Neutrophil (primary cell): ENCODE results near the gene ACTN3.

Experiments
- H3K27ac ChIP-seq: fragments of 200-600 bp; sonication (generic); 2 replicates; pipeline ENCODE4 v1.5.1; 2016; ENCODE audit warnings: mild to moderate bottlenecking, moderate library complexity
- H3K27me3 ChIP-seq: fragments of 200-600 bp; sonication (generic); 2 replicates; pipeline ENCODE4 v1.6.0; 2016; ENCODE audit warnings: mild to moderate bottlenecking
- H3K36me3 ChIP-seq: fragments of 200-600 bp; sonication (generic); 2 replicates; pipeline ENCODE4 v1.5.1; 2017
- H3K4me1 ChIP-seq, 2 experiments: fragments of 200-600 bp in 1 of 2; sonication (generic) in 1 of 2; 1 replicate in 1 of 2; 2 replicates in 1 of 2; pipeline versions ENCODE4 v1.5.1 to v1.6.1; 2013 to 2016; ENCODE audit warnings: low read depth in 1 of 2, low read length in 1 of 2, mild to moderate bottlenecking in 1 of 2, moderate library complexity in 1 of 2; ENCODE audit not compliant: control insufficient read depth in 1 of 2, insufficient read depth in 1 of 2
- H3K4me3 ChIP-seq, 2 experiments: fragments of 200-600 bp in 1 of 2; sonication (generic) in 1 of 2; 1 replicate in 1 of 2; 2 replicates in 1 of 2; pipeline ENCODE4 v1.5.1; 2013 to 2016; ENCODE audit warnings: low read depth in 1 of 2, low read length in 1 of 2, mild to moderate bottlenecking in 1 of 2, moderate library complexity in 1 of 2
- H3K9me3 ChIP-seq: fragments of 200-600 bp; sonication (generic); 2 replicates; pipeline ENCODE4 v1.5.1; 2016
- CTCF ChIP-seq: fragments of 200-600 bp; sonication (generic); IDR thresholded peaks from 2 replicates; pipeline ENCODE4 v1.5.1; 2016; ENCODE audit warnings: antibody characterized with exemption

The ACTN3 gene

DNA sequence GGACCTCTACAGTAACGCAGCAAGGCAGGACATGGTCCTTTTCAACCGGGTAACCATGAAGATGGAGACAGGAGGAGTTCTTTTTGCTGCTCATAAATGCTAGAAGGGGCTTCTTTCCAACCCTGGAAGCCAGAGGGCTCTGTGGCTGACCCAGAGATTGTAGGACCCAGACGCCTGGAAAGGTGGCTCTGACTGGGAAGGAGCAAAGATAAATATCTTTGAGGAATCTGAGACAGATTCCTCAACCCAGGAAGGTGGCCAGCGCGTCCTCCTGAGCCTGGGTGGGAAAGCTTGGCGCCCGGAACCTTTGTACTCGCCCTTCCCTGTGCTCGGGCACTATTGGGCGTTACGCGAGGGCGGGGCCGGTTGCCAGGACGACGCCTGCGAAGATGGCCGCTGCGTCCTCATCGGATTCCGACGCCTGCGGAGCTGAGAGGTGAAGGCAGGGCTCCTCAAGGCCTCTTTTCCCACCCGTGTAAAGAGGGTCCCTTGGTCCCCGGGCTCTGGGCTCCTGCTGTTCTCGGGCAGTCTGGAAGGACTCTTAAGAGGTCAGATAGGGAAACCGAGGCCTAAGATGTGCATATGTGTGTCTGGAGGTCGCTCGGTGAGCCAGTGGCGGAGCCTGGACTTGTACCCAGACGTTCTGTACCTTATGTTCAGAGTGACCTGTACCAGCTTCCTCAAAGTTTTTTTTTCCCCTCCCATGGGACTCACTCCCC, 36.3 kb upstream of the ACTN3 start, which contains the start of gene BBS1:
Gene BBS1, plus strand, starts transcription at position 365 of the 719 bp plus-strand sequence. Its CDS starts 25 bp downstream, at position 390.
- H3K36me3 ChIP-seq: peaks cover 5% of the 10 kb centered on the region
- TF ChIP-seq CTCF: no peak

DNA sequence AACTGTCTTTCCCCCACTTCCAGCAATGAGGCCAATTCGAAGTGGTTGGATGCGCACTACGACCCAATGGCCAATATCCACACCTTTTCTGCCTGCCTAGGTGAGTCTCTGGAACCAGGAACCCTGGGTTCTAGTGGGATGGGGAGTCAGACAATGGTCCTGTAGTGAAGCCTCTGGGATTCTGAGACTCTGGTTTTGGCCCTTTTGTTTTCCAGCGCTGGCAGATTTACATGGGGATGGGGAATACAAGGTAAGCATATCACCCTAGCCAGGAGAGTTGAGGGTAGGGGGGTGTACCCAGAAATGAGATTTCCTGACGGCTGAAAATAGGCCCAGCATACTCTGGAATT, 35.7 kb upstream of the ACTN3 start:
- Histone ChIP-seq H3K9me3 (no peaks in the 10 kb centered on the region), H3K4me1 (peaks cover 18 to 21% of the 10 kb centered on the region in 2 experiments), H3K4me3 (peak overlapping the region; percentile 61 to 69), H3K27me3 (no peaks in the 10 kb centered on the region), H3K27ac (no peak overlapping the region), H3K36me3 (peaks cover 5% of the 10 kb centered on the region)
- TF ChIP-seq CTCF: no peak

More for the DNA sequence above, 36.3 kb upstream of the ACTN3 start, which contains the start of gene BBS1:
- Histone ChIP-seq H3K27ac (peak within 1 kb of the TSS; percentile 57), H3K4me1 (peaks cover 18 to 21% of the 10 kb centered on the region in 2 experiments), H3K27me3 (no peaks in the 10 kb centered on the region), H3K9me3 (no peaks in the 10 kb centered on the region), H3K4me3 (peak within 1 kb of the TSS; percentile 61 to 69)

DNA sequence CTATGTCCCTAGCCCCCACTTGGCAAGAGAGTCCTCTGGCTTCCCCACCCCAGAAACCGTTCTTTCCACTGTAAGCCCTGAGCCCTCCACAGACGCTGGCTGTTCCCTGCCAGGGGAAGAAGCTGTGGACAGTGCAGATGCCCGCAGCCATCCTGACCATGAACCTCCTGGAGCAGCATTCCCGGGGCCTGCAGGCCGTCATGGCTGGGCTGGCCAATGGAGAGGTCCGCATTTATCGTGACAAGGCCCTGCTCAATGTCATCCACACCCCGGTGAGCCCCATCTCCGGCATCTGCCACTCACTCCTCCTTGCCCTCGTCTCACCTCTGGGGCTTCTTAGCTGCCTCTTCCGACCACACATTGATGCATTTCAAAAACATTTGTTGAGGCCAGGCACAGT, 23.1 kb upstream of the ACTN3 start:
- peaks cover 76% of the 10 kb centered on the region for H3K36me3 ChIP-seq
- H3K27me3 ChIP-seq: no peaks in the 10 kb centered on the region
- no peak overlapping the region for H3K4me3 ChIP-seq
- TF ChIP-seq CTCF: no peak
- no peaks in the 10 kb centered on the region for H3K4me1 ChIP-seq
- H3K9me3 ChIP-seq: no peaks in the 10 kb centered on the region
- no peak overlapping the region for H3K27ac ChIP-seq

- Histone ChIP-seq H3K27me3 (no peaks in the 10 kb centered on the region), H3K36me3 (peaks cover 75% of the 10 kb centered on the region), H3K4me3 (no peak overlapping the region), H3K4me1 (no peaks in the 10 kb centered on the region), H3K9me3 (no peaks in the 10 kb centered on the region), H3K27ac (no peak overlapping the region)
- no peak for TF ChIP-seq CTCF
Observed at GRCh38 chr11:66524304-66525040, 22.2 kb upstream of the ACTN3 start.

- peaks cover 59% of the 10 kb centered on the region for H3K36me3 ChIP-seq
- no peak overlapping the region for H3K27ac ChIP-seq
- H3K4me1 ChIP-seq: no peaks in the 10 kb centered on the region
- H3K4me3 ChIP-seq: no peak overlapping the region
- no peak for TF ChIP-seq CTCF
- no peaks in the 10 kb centered on the region for H3K27me3 ChIP-seq
- H3K9me3 ChIP-seq: no peaks in the 10 kb centered on the region
Observed at GRCh38 chr11:66529069-66529468, 17.6 kb upstream of the ACTN3 start.
